GM13976 (cell line): Measurements from ENCODE around the gene DCDC1.

Source experiments
- DNase-seq: peaks from one replicate; pipeline ENCODE4 v3.0.0; 2012; ENCODE audit warnings: low spot score
- in situ Hi-C: fragments of 300-500 bp; cut with MboI; formaldehyde crosslinking; loops from one replicate; pipeline ENCODE4 v1.12.0; 2022; ENCODE audit warnings: low sequenced_read_pairs, mixed read lengths, inconsistent platforms; ENCODE audit not compliant: unreplicated experiment
- TF ChIP-seq, protein P1 (sequence below): IDR thresholded peaks from 2 replicates; pipeline ENCODE4 v1.5.1; 2012; ENCODE audit warnings: borderline replicate concordance, mild to moderate bottlenecking; ENCODE audit not compliant: insufficient read depth; ENCODE audit errors: extremely low read depth, missing control alignments, control extremely low read depth

DCDC1 gene

GRCh38 chr11:31259797-31260196, 109.7 kb downstream of the DCDC1 start:
- TF ChIP-seq, protein P1, sequence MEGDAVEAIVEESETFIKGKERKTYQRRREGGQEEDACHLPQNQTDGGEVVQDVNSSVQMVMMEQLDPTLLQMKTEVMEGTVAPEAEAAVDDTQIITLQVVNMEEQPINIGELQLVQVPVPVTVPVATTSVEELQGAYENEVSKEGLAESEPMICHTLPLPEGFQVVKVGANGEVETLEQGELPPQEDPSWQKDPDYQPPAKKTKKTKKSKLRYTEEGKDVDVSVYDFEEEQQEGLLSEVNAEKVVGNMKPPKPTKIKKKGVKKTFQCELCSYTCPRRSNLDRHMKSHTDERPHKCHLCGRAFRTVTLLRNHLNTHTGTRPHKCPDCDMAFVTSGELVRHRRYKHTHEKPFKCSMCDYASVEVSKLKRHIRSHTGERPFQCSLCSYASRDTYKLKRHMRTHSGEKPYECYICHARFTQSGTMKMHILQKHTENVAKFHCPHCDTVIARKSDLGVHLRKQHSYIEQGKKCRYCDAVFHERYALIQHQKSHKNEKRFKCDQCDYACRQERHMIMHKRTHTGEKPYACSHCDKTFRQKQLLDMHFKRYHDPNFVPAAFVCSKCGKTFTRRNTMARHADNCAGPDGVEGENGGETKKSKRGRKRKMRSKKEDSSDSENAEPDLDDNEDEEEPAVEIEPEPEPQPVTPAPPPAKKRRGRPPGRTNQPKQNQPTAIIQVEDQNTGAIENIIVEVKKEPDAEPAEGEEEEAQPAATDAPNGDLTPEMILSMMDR: no peak

DNA sequence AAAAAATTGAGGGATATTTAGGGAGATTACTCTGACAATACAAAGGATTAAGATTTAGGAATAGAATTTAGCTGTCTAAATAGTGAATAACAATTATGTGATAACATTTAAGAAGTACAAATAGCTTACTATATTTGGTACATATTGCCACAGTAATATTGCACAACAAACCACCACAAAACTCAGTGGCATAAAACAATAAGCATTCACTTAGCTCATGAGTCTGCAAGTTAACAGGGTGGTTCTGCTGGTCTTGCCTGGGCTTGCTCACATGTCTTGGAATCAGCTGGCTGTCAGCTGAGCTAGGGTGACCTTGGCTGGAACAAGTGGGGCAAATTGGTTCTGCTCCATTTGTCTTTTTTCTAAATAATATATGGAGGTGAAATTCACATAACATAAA, 115.1 kb downstream of the DCDC1 start:
- DNase-seq: no peak
- TF ChIP-seq, protein P1: no peak
- in situ Hi-C loops: no loop called here

More at GRCh38 chr11:31259797-31260196, 109.7 kb downstream of the DCDC1 start:
- in situ Hi-C loops: no loop called here
- no peak for DNase-seq

GRCh38 chr11:31248768-31249167, 120.8 kb downstream of the DCDC1 start:
- no peak for DNase-seq
- TF ChIP-seq, protein P1: no peak
- in situ Hi-C loops: loop anchor here (25.0 kb wide), 1 partner anchor 714 kb away; no protein-coding TSS in a partner anchor

GRCh38 chr11:31247321-31247720, 122.2 kb downstream of the DCDC1 start:
- in situ Hi-C loops: loop anchor here (25.0 kb wide), 1 partner anchor 715 kb away; no protein-coding TSS in a partner anchor
- TF ChIP-seq, protein P1: no peak
- DNase-seq: no peak

DNA sequence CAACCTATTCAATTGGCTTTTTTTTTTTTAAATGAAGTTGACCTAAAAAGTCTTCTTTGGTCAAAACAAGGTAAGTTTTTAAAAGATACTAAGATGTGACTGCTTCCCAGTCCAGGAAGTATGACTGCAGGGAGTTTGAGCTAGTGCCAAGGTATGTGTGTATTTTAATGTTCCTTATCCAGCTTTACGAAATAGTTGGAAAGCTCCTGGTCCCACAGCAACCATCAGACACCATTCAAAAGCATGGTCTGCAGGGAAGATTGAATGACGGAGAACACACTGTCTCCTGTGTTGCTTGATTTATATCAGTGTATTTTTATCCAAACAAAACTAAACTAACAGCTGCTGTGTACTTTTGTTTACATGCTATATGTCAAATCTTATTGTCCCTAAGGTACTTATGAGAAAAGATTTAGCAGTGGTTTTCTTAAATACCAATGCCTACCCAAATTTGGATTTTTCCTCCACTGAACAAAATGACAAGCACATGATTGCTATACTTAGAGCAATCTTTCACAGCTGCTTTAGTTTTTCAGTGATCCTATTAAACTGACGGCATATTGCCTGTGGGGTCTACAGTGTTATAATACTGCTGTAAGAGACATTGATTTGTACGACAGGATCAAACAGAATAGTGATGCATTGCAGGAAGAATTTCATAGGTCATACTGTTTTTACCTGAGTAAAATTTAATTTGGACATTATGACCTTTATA, 122.9 kb downstream of the DCDC1 start:
- TF ChIP-seq, protein P1: no peak
- DNase-seq: no peak
- in situ Hi-C loops: loop anchor here (25.0 kb wide), 1 partner anchor 716 kb away; no protein-coding TSS in a partner anchor

DNA sequence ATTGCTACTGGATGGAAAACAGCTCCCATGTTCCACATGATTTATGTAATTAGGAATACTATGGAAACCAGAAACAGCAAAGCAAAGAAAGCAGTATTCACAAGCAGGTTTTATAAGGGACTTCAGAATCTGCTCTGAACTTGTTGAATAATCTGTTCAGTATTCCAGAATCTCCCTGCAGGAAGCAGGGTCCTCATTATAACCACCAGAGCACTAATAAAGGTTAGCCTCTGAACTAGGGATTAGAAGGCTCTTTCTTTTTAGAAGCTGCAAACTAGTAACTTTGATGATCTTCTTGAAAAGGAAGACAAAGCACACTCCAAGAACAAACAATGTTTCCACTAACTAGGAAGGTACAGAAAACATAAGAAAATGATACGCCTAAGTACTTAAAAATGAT, 125.8 kb downstream of the DCDC1 start:
- no peak for DNase-seq
- TF ChIP-seq, protein P1: no peak
- in situ Hi-C loops: loop anchor here (25.0 kb wide), 1 partner anchor 719 kb away; no protein-coding TSS in a partner anchor
